ENCODE data around the gene PRKN.

The PRKN gene

GRCh38 chr6:162200945-162201690, 526.4 kb downstream of the PRKN start:
- DNase-seq (ENCODE audit: low read depth) = no peak
- no peak overlapping the region for H3K4me3 ChIP-seq (replicated peaks; ENCODE audit: low read depth, low read length)
- TF ChIP-seq, protein P1, sequence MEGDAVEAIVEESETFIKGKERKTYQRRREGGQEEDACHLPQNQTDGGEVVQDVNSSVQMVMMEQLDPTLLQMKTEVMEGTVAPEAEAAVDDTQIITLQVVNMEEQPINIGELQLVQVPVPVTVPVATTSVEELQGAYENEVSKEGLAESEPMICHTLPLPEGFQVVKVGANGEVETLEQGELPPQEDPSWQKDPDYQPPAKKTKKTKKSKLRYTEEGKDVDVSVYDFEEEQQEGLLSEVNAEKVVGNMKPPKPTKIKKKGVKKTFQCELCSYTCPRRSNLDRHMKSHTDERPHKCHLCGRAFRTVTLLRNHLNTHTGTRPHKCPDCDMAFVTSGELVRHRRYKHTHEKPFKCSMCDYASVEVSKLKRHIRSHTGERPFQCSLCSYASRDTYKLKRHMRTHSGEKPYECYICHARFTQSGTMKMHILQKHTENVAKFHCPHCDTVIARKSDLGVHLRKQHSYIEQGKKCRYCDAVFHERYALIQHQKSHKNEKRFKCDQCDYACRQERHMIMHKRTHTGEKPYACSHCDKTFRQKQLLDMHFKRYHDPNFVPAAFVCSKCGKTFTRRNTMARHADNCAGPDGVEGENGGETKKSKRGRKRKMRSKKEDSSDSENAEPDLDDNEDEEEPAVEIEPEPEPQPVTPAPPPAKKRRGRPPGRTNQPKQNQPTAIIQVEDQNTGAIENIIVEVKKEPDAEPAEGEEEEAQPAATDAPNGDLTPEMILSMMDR (IDR thresholded peaks at IDR 0.05; ENCODE audit: low read length, missing control alignments) = no peak

- DNase-seq (ENCODE audit: low read depth) = no peak
- no peak overlapping the region for H3K4me3 ChIP-seq (replicated peaks; ENCODE audit: low read depth, low read length)
- TF ChIP-seq, protein P1 (IDR thresholded peaks at IDR 0.05; ENCODE audit: low read length, missing control alignments) = no peak
These were observed 527.5 kb downstream of the PRKN start for GRCh38 chr6:162200041-162200440.

DNA sequence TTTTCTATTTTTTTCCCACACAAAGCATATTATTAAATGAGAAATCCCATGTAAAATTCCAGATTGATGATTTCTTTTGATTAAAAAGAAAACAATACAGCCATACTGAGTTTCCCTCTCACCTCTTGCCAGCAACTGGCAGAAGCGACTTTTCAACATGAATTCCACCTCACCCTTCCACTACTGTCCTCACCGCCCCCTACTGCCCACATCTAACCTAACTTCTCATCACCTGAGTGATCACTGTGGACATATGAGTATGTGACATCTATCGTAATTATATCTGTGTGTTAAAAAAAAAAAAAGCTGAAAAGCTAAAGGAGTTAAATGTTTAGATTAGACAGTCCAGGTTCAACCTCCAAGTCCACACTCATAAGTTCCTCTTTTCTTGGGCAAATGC, 528.6 kb downstream of the PRKN start:
- H3K4me3 ChIP-seq (replicated peaks; ENCODE audit: low read depth, low read length) = no peak overlapping the region
- DNase-seq (ENCODE audit: low read depth) = no peak
- TF ChIP-seq, protein P1 (IDR thresholded peaks at IDR 0.05; ENCODE audit: low read length, missing control alignments) = no peak

GRCh38 chr6:162198076-162198475, 529.5 kb downstream of the PRKN start:
- DNase-seq (ENCODE audit: low read depth) = no peak
- TF ChIP-seq, protein P1 (IDR thresholded peaks at IDR 0.05; ENCODE audit: low read length, missing control alignments) = no peak
- H3K4me3 ChIP-seq (replicated peaks; ENCODE audit: low read depth, low read length) = no peak overlapping the region

DNA sequence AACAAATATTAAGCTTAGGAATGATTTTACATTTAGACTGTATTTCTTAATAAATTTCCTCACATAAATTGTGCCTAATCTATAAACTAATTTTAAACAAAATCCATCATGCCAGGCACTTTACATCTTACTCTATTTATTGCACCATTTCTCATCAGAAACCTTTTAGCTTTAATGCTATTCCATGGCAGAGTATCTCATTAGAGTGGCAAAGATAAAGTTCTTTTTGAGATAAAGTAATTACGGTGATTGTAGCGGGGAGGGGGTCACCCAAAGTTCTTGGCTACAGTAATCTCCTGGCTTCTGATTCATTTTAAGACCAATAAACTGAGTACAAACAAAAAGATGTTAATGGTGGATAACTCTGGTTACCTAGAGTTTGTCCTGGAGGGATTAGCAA, 532.1 kb downstream of the PRKN start:
- no peak for DNase-seq (ENCODE audit: low read depth)
- TF ChIP-seq, protein P1 (IDR thresholded peaks at IDR 0.05; ENCODE audit: low read length, missing control alignments) = no peak
- no peak overlapping the region for H3K4me3 ChIP-seq (replicated peaks; ENCODE audit: low read depth, low read length)

- no peak overlapping the region for H3K4me3 ChIP-seq (replicated peaks; ENCODE audit: low read depth, low read length)
- TF ChIP-seq, protein P1 (IDR thresholded peaks at IDR 0.05; ENCODE audit: low read length, missing control alignments) = no peak
- no peak for DNase-seq (ENCODE audit: low read depth)
These were observed 536.6 kb downstream of the PRKN start for GRCh38 chr6:162190981-162191380.
